ENCODE results near the gene DVL3. TPM values are rescaled to one million over a fixed set of nuclear protein-coding genes. Genes with fewer than 3 reads are reported as not detected.

DVL3 gene
- total and polyA plus RNA-seq, 12 donors: 37.5 to 81.7 (median 63.5) TPM

DNA sequence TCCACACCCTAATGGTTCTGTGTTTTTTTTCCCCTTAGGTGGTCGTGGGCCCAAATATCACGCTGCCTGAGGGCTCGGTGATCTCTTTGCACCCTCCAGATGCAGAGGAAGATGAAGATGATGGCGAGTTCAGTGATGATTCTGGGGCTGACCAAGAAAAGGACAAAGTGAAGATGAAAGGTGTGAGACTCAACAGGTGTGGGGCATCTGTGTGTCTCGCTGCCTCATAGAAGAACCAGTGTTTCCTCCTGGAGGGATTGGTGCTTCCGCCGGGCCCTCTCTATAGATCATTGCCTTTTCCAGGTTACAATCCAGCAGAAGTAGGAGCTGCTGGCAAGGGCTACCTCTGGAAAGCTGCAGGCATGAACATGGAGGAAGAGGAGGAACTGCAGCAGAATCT is 13.0 kb upstream of the DVL3 start:
- H3K4me1 ChIP-seq: peaks cover 0 to 13% (median 4%) of the 10 kb centered on the region in 9 donors
- H3K36me3 ChIP-seq: peaks cover 11 to 96% (median 65%) of the 10 kb centered on the region in 9 donors
- no peak overlapping the region for H3K27ac ChIP-seq
- TF ChIP-seq, protein P1, sequence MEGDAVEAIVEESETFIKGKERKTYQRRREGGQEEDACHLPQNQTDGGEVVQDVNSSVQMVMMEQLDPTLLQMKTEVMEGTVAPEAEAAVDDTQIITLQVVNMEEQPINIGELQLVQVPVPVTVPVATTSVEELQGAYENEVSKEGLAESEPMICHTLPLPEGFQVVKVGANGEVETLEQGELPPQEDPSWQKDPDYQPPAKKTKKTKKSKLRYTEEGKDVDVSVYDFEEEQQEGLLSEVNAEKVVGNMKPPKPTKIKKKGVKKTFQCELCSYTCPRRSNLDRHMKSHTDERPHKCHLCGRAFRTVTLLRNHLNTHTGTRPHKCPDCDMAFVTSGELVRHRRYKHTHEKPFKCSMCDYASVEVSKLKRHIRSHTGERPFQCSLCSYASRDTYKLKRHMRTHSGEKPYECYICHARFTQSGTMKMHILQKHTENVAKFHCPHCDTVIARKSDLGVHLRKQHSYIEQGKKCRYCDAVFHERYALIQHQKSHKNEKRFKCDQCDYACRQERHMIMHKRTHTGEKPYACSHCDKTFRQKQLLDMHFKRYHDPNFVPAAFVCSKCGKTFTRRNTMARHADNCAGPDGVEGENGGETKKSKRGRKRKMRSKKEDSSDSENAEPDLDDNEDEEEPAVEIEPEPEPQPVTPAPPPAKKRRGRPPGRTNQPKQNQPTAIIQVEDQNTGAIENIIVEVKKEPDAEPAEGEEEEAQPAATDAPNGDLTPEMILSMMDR (IDR thresholded peaks at IDR 0.05): no peak
- 94 to 96% methylated on average over 7 of the region's 7 CpGs for WGBS, 2 donors
- no peaks in the 10 kb centered on the region for H3K27me3 ChIP-seq
- H3K4me3 ChIP-seq: no peak overlapping the region
- no peaks in the 10 kb centered on the region for H3K9me3 ChIP-seq
- ATAC-seq (no peak), DNase-seq (no peak)
- intact Hi-C loops (cut with DNase I): loop anchor here in 4 of 10 donors (10.0 kb wide), 2 partner anchors 103 to 237 kb away; partner anchors contain the start of genes ALG3 (in 3 of the 4) and EEF1AKMT4 (in 3 of the 4)

DNA sequence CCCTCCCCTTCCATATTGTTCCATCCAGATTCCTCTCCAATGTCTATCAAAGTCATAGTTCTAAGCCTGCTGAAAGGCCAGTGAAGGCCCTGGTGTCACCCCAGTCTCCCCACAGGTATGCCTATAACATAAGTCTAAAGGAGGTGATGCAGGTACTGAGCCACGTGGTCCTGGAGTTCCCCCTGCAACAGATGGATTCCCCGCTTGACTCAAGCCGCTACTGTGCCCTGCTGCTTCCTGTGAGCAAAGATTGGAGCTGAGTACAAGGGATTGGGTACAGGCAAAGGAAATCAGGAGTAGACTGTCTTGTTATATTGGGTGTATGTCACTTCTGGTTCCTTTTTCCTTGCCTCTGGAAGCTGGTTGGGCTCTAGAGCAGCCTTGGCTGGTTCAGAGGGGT is 11.8 kb upstream of the DVL3 start:
- H3K9me3 ChIP-seq: no peaks in the 10 kb centered on the region
- intact Hi-C loops (cut with DNase I): loop anchor here in 4 of 10 donors (10.0 kb wide), 2 partner anchors 101 to 239 kb away; partner anchors contain the start of genes ALG3 (in 3 of the 4) and EEF1AKMT4 (in 3 of the 4)
- DNase-seq: no peak
- peaks cover 0 to 10% (median 0%) of the 10 kb centered on the region in 9 donors for H3K4me1 ChIP-seq
- H3K27me3 ChIP-seq: no peaks in the 10 kb centered on the region
- H3K27ac ChIP-seq: no peak overlapping the region
- peaks cover 11 to 85% (median 65%) of the 10 kb centered on the region in 9 donors for H3K36me3 ChIP-seq
- TF ChIP-seq, protein P1 (IDR thresholded peaks at IDR 0.05): no peak
- no peak for ATAC-seq
- 86 to 93% methylated on average over 3 of the region's 3 CpGs for WGBS, 2 donors
- H3K4me3 ChIP-seq: no peak overlapping the region

DNA sequence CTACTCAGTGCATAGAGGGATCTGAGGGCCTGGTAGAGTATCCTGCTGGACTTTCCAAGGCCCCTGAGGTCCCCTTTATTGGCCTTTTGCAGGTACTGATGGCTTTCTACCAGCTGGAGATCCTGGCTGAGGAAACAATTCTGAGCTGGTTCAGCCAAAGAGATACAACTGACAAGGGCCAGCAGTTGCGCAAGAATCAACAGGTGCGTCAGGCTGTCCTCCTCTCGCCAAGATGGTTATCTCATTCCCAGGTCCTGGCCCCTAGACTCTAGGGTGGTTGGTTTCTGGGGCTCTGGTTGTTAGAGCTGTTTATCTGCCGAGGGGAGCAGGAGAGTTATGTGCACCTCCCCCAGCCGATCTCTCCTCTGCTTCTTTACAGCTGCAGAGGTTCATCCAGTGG is 10.7 kb upstream of the DVL3 start:
- Histone ChIP-seq H3K4me3 (no peak overlapping the region), H3K27me3 (no peaks in the 10 kb centered on the region), H3K9me3 (no peaks in the 10 kb centered on the region), H3K36me3 (peaks cover 11 to 73% (median 65%) of the 10 kb centered on the region in 9 donors), H3K4me1 (peaks cover 0 to 10% (median 0%) of the 10 kb centered on the region in 9 donors), H3K27ac (no peak overlapping the region)
- DNase-seq: no peak
- WGBS, 2 donors: 73 to 77% methylated on average over 5 of the region's 5 CpGs
- TF ChIP-seq, protein P1 (IDR thresholded peaks at IDR 0.05): no peak
- intact Hi-C loops (cut with DNase I): loop anchor here in 4 of 10 donors (10.0 kb wide), 2 partner anchors 100 to 240 kb away; partner anchors contain the start of genes ALG3 (in 3 of the 4) and EEF1AKMT4 (in 3 of the 4)
- no peak for ATAC-seq

DNA sequence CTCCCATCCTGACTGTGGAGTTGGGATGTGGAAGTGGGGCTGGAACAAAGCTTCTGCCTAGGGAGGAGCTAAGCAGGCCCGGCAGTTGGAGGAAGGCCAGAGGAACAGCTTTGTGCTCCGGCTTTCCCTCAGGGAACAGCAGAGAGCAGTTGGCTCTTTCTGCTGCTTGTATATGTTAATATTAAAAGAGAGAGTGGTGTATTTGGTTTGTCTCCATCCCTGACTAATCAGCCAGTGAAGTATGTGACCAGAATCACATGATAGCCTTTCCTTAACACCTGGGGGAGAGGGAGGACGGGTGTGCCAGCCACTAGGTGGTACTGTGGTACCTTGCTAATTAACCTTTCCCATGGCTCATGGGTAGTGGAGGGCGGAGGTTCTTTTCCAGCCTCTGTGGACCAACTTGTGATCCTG is 10.1 kb upstream of the DVL3 start:
- intact Hi-C loops (cut with DNase I): loop anchor here in 6 of 10 donors (5.0 to 10.0 kb wide), 4 partner anchors 42 to 240 kb away; partner anchors contain the start of genes ALG3 (in 5 of the 6), EEF1AKMT4 (in 5 of the 6) and ABCF3 (in 2 of the 6)
- WGBS, 2 donors: 19 to 26% methylated on average over 4 of the region's 4 CpGs
- peak; percentile 45 to 78 (median 70) for ATAC-seq
- H3K4me1 ChIP-seq: peaks cover 0 to 10% (median 0%) of the 10 kb centered on the region in 9 donors
- H3K9me3 ChIP-seq: no peaks in the 10 kb centered on the region
- TF ChIP-seq, protein P1 (IDR thresholded peaks at IDR 0.05): peak in 8 of 9 donors; percentile 18 to 56 (median 45)
- no peaks in the 10 kb centered on the region for H3K27me3 ChIP-seq
- peak; percentile 36 to 49 for DNase-seq
- peak overlapping the region in 1 of 10 donors; percentile 25 for H3K27ac ChIP-seq
- peaks cover 11 to 67% (median 59%) of the 10 kb centered on the region in 9 donors for H3K36me3 ChIP-seq
- no peak overlapping the region for H3K4me3 ChIP-seq

All from heart right ventricle (tissue), 16 donors.